ENCODE measurements around the gene NRBF2. TPM values are rescaled to one million over a fixed set of nuclear protein-coding genes. Genes with fewer than 3 reads are reported as not detected.

The NRBF2 gene
- total and polyA plus RNA-seq, 2 experiments from 2014 or later: 22.9 to 38.3 TPM

DNA sequence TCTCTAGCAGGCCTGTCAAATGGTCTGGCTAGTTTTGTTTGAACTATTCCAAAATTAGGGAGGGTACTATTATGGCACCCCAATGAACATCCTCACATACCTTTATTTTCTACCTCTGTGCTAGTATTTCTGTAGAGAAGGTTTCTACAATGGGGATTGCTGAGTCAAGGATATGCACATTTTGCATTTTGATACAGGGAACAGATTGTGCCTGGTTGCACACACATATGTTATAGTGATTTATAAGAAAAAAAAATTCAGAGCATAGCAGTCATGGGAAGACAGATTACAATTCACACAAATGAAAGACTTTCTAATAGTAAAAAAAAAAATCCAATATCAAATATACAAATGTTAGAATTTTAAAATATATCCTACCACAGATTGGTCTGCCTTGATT lies 14.1 kb upstream of the NRBF2 start:
- H3K27ac ChIP-seq (ENCODE audit: low read depth): no peak overlapping the region
- DNase-seq (ENCODE audit: low spot score) (no peak), ATAC-seq (no peak)
- peaks cover 2% of the 10 kb centered on the region for H3K27me3 Mint-ChIP-seq (ENCODE audit: insufficient read depth, low read depth, poor library complexity)
- H3K4me1 ChIP-seq (ENCODE audit: insufficient read depth): peaks cover 3% of the 10 kb centered on the region; the same call in 1 of the 2 replicates
- H3K27me3 ChIP-seq (ENCODE audit: insufficient read depth): no peaks in the 10 kb centered on the region
- no peaks in the 10 kb centered on the region for H3K79me2 ChIP-seq (replicated peaks; ENCODE audit: insufficient read depth)
- H3K4me2 ChIP-seq: no peak overlapping the region
- H2AFZ ChIP-seq: no peak overlapping the region
- no peak overlapping the region for H3K4me3 Mint-ChIP-seq
- H3K27ac Mint-ChIP-seq: no peak overlapping the region
- H3K36me3 ChIP-seq (ENCODE audit: insufficient read depth): no peaks in the 10 kb centered on the region
- no peak overlapping the region for H3K4me3 ChIP-seq
- peaks cover 3% of the 10 kb centered on the region; the same call in 1 of the 2 replicates for H3K9me2 ChIP-seq (ENCODE audit: insufficient read depth)
- peaks cover 2% of the 10 kb centered on the region; the same call in 1 of the 3 replicates for H3K36me3 Mint-ChIP-seq (ENCODE audit: low read depth)
- H4K20me1 ChIP-seq (replicated peaks; ENCODE audit: insufficient read depth): no peaks in the 10 kb centered on the region
- no peaks in the 10 kb centered on the region for H3K4me1 Mint-ChIP-seq
- H3K9me3 Mint-ChIP-seq: peaks cover 17% of the 10 kb centered on the region
- TF ChIP-seq, protein P1, sequence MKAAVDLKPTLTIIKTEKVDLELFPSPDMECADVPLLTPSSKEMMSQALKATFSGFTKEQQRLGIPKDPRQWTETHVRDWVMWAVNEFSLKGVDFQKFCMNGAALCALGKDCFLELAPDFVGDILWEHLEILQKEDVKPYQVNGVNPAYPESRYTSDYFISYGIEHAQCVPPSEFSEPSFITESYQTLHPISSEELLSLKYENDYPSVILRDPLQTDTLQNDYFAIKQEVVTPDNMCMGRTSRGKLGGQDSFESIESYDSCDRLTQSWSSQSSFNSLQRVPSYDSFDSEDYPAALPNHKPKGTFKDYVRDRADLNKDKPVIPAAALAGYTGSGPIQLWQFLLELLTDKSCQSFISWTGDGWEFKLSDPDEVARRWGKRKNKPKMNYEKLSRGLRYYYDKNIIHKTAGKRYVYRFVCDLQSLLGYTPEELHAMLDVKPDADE (IDR thresholded peaks at IDR 0.05): no peak
- TF ChIP-seq, protein P2, sequence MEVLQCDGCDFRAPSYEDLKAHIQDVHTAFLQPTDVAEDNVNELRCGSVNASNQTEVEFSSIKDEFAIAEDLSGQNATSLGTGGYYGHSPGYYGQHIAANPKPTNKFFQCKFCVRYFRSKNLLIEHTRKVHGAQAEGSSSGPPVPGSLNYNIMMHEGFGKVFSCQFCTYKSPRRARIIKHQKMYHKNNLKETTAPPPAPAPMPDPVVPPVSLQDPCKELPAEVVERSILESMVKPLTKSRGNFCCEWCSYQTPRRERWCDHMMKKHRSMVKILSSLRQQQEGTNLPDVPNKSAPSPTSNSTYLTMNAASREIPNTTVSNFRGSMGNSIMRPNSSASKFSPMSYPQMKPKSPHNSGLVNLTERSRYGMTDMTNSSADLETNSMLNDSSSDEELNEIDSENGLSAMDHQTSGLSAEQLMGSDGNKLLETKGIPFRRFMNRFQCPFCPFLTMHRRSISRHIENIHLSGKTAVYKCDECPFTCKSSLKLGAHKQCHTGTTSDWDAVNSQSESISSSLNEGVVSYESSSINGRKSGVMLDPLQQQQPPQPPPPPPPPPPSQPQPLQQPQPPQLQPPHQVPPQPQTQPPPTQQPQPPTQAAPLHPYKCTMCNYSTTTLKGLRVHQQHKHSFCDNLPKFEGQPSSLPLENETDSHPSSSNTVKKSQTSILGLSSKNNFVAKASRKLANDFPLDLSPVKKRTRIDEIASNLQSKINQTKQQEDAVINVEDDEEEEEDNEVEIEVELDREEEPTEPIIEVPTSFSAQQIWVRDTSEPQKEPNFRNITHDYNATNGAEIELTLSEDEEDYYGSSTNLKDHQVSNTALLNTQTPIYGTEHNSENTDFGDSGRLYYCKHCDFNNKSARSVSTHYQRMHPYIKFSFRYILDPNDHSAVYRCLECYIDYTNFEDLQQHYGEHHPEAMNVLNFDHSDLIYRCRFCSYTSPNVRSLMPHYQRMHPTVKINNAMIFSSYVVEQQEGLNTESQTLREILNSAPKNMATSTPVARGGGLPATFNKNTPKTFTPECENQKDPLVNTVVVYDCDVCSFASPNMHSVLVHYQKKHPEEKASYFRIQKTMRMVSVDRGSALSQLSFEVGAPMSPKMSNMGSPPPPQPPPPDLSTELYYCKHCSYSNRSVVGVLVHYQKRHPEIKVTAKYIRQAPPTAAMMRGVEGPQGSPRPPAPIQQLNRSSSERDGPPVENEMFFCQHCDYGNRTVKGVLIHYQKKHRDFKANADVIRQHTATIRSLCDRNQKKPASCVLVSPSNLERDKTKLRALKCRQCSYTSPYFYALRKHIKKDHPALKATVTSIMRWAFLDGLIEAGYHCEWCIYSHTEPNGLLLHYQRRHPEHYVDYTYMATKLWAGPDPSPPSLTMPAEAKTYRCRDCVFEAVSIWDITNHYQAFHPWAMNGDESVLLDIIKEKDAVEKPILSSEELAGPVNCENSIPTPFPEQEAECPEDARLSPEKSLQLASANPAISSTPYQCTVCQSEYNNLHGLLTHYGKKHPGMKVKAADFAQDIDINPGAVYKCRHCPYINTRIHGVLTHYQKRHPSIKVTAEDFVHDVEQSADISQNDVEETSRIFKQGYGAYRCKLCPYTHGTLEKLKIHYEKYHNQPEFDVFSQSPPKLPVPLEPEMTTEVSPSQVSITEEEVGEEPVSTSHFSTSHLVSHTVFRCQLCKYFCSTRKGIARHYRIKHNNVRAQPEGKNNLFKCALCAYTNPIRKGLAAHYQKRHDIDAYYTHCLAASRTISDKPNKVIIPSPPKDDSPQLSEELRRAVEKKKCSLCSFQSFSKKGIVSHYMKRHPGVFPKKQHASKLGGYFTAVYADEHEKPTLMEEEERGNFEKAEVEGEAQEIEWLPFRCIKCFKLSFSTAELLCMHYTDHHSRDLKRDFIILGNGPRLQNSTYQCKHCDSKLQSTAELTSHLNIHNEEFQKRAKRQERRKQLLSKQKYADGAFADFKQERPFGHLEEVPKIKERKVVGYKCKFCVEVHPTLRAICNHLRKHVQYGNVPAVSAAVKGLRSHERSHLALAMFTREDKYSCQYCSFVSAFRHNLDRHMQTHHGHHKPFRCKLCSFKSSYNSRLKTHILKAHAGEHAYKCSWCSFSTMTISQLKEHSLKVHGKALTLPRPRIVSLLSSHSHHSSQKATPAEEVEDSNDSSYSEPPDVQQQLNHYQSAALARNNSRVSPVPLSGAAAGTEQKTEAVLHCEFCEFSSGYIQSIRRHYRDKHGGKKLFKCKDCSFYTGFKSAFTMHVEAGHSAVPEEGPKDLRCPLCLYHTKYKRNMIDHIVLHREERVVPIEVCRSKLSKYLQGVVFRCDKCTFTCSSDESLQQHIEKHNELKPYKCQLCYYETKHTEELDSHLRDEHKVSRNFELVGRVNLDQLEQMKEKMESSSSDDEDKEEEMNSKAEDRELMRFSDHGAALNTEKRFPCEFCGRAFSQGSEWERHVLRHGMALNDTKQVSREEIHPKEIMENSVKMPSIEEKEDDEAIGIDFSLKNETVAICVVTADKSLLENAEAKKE (CRISPR knock-in tag; IDR thresholded peaks at IDR 0.05): no peak
- TF ChIP-seq CREB1 (CRISPR knock-in tag; IDR thresholded peaks at IDR 0.05; ENCODE audit: low read depth) (no peak), ZNF331 (CRISPR knock-in tag; IDR thresholded peaks at IDR 0.05; ENCODE audit: low read depth) (no peak)
- H3F3A ChIP-seq (replicated peaks; ENCODE audit: low read depth): no peaks in the 10 kb centered on the region

DNA sequence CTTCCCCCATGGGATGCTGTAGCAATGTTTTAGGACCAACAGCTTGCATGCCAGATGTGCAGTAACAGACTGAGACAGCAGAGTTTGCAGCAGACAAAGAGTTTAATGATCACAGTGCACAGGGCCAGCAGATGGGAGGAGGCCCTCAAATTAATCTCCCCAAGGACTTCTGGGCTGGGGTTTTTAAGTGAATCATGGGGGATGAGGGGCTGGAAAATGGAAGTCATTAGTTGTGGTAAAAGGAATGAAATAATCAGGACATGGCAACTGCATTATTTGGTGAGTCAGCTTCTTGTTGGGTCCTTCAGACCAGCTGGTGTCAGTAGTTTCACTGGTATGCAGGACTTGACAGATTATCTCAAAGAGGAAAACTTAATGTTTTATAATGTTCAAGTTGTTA lies 12.6 kb upstream of the NRBF2 start:
- no peaks in the 10 kb centered on the region for H3K27me3 ChIP-seq (ENCODE audit: insufficient read depth)
- H3K79me2 ChIP-seq (replicated peaks; ENCODE audit: insufficient read depth): no peaks in the 10 kb centered on the region
- Mint-ChIP-seq H3K4me1 (no peaks in the 10 kb centered on the region), H3K36me3 (ENCODE audit: low read depth) (peaks cover 2% of the 10 kb centered on the region; the same call in 1 of the 3 replicates), H3K9me3 (peaks cover 17% of the 10 kb centered on the region), H3K27me3 (ENCODE audit: insufficient read depth, low read depth, poor library complexity) (no peaks in the 10 kb centered on the region), H3K27ac (no peak overlapping the region), H3K4me3 (no peak overlapping the region)
- no peak overlapping the region for H3K27ac ChIP-seq (ENCODE audit: low read depth)
- ATAC-seq: no peak
- no peak overlapping the region for H2AFZ ChIP-seq
- H3K4me3 ChIP-seq: no peak overlapping the region
- H3K9me2 ChIP-seq (ENCODE audit: insufficient read depth): peaks cover 3% of the 10 kb centered on the region; the same call in 1 of the 2 replicates
- DNase-seq (ENCODE audit: low spot score): no peak
- H3F3A ChIP-seq (replicated peaks; ENCODE audit: low read depth): no peaks in the 10 kb centered on the region
- H3K36me3 ChIP-seq (ENCODE audit: insufficient read depth): no peaks in the 10 kb centered on the region
- no peak overlapping the region for H3K4me2 ChIP-seq
- H4K20me1 ChIP-seq (replicated peaks; ENCODE audit: insufficient read depth): no peaks in the 10 kb centered on the region
- peaks cover 3% of the 10 kb centered on the region; the same call in 1 of the 2 replicates for H3K4me1 ChIP-seq (ENCODE audit: insufficient read depth)
- TF ChIP-seq, protein P1 (IDR thresholded peaks at IDR 0.05): no peak
